ENCODE data around the gene TMEM247.

The TMEM247 gene

DNA sequence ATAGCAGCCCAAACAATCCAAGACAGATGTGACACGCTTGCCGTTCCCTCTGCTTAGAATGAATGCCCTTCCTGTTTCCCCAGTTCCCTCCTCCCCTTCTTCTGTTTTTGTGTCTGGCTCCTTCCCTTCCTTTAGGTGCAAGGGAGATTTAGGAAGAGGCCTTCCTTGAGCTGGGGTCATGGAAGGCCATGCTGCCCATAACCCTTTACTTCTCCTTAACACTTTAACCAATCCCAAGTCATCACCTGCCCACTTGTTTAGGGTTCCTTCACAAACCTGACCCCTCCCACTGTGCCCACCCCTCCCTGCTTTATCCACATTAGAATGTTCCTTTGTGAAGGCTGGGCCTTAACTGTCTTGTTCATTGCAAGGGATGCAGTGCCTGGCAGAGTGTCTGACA is 24.9 kb downstream of the TMEM247 start:
- TF ChIP-seq, protein P1, sequence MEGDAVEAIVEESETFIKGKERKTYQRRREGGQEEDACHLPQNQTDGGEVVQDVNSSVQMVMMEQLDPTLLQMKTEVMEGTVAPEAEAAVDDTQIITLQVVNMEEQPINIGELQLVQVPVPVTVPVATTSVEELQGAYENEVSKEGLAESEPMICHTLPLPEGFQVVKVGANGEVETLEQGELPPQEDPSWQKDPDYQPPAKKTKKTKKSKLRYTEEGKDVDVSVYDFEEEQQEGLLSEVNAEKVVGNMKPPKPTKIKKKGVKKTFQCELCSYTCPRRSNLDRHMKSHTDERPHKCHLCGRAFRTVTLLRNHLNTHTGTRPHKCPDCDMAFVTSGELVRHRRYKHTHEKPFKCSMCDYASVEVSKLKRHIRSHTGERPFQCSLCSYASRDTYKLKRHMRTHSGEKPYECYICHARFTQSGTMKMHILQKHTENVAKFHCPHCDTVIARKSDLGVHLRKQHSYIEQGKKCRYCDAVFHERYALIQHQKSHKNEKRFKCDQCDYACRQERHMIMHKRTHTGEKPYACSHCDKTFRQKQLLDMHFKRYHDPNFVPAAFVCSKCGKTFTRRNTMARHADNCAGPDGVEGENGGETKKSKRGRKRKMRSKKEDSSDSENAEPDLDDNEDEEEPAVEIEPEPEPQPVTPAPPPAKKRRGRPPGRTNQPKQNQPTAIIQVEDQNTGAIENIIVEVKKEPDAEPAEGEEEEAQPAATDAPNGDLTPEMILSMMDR (IDR thresholded peaks at IDR 0.05; ENCODE audit: borderline replicate concordance, control extremely low read depth, extremely low read depth, insufficient read depth, missing control alignments): no peak
- DNase-seq (ENCODE audit: low spot score): no peak
- in situ Hi-C loops (cut with MboI; ENCODE audit: low sequenced_read_pairs, unreplicated experiment): no loop called here

DNA sequence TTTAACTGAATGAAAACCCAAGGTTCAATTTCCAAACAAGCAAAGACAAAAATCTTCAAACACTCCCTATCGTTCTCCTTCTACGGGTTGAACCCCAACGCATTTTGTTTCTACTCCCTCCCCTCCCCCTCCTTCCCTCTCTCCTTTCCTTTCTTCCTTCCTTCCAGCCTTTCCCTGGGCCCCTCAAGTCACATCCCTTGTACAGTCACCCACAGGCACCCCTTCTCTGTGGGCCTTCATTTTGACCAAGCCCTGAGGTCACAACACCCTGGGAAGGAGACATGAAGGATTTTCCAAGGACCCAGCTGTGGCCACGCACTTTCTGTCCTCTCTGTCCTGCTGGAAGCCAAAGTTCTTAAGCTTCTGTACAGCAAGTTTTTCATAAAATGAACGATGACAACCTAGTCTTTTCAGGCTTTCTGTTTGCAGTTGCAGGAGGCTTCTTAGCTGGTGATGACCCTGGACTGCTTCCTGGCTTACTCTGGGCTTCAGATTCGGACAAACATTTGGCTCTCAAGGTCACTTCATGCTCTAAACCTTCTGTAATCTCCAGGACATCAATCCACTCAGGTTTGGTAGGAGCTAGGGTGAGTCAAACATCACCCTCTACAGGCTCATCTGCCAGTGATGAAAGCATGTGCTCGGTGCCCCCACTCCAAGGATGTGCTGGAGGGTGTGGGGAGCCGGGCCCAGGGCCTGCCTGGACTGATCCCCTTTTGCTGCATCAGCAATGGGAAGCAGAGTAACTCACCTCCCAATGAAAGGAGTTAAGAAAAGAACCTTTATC is 25.5 kb downstream of the TMEM247 start:
- in situ Hi-C loops (cut with MboI; ENCODE audit: low sequenced_read_pairs, unreplicated experiment): no loop called here

DNA sequence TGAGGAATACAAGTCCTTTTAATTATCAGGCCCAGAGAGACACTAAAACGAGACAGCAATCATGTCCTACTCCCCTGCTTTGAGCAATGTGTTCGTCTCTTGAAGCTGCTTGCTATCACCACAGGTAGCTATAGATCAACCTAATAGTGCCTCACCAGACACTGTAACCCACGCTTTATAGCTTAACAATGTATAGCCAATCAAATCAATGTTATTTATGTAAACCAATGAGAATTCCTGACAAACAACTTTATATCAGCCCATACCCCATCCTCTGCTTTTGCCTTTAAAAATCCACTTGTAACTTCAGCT is 26.1 kb downstream of the TMEM247 start:
- TF ChIP-seq, protein P1 (IDR thresholded peaks at IDR 0.05; ENCODE audit: borderline replicate concordance, control extremely low read depth, extremely low read depth, insufficient read depth, missing control alignments): no peak
- in situ Hi-C loops (cut with MboI; ENCODE audit: low sequenced_read_pairs, unreplicated experiment): no loop called here
- DNase-seq (ENCODE audit: low spot score): no peak

More for the DNA sequence above, 25.5 kb downstream of the TMEM247 start:
- no peak for DNase-seq (ENCODE audit: low spot score)
- TF ChIP-seq, protein P1 (IDR thresholded peaks at IDR 0.05; ENCODE audit: borderline replicate concordance, control extremely low read depth, extremely low read depth, insufficient read depth, missing control alignments): no peak

DNA sequence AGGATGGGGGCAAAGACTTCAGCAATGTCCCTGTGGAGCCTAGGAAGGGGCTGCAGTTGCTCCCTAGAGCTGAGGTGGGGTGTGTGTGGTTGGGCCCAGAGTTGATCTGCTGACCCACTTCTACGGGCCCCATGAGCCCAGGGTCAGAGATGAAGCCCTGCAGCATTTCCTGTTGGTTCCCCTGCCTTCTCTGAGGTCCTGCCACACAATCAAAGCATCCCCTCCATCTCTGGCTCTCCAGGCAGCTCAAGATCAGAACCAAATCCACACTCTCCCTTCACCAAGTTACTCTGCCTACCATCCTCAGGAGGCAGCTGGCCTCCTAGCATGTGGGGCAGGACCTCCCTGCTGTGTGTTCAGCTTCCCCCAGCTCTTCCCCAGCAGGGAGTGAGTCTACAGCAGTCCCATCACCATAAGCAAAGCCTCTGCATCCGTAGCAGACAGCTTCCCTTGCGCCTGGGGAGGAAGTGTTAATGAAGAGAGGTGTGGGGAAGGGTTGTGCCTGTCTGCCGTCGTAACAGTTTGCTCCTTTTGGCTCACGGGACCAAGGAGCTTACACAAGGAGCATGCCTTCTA is 26.9 kb downstream of the TMEM247 start:
- DNase-seq (ENCODE audit: low spot score): no peak
- in situ Hi-C loops (cut with MboI; ENCODE audit: low sequenced_read_pairs, unreplicated experiment): no loop called here
- TF ChIP-seq, protein P1 (IDR thresholded peaks at IDR 0.05; ENCODE audit: borderline replicate concordance, control extremely low read depth, extremely low read depth, insufficient read depth, missing control alignments): no peak

DNA sequence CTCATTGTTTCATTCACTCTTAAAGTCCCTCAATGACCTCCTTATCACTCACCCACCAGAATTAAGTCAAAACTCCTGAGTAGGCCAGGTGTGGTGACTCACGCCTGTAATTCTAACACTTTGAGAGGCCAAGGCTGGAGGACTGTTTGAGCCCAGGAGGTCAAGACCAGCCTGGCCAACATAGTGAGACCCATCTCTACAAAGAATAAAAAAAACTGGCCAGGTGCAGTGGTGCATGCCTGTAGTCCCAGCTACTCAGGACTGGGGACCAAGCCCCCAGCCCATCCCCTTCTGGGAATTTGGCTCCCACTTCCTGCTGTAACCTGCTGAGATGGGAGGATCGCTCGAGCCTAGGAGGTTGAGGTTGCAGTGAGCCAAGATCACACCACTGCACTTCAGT is 28.9 kb downstream of the TMEM247 start:
- TF ChIP-seq, protein P1 (IDR thresholded peaks at IDR 0.05; ENCODE audit: borderline replicate concordance, control extremely low read depth, extremely low read depth, insufficient read depth, missing control alignments): no peak
- in situ Hi-C loops (cut with MboI; ENCODE audit: low sequenced_read_pairs, unreplicated experiment): no loop called here
- DNase-seq (ENCODE audit: low spot score): no peak

DNA sequence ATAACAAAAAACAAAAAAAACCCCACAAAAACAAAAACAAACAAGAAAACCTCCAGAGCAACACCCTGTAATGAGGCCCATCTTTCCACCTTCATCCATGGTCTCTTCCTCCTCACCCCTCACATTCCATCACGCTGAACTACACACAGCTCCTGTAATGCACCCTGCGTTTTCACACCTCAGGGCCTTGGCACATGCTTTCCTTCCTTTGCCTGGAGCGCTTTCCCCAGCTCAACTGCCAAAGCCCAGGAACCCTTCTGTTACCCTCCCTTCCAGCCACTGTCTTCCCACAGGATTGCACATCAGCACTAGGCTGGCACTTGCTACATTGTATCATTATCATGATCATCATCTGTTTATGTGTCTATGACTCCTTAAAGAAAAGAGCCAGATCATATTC is 29.4 kb downstream of the TMEM247 start:
- in situ Hi-C loops (cut with MboI; ENCODE audit: low sequenced_read_pairs, unreplicated experiment): no loop called here
- no peak for DNase-seq (ENCODE audit: low spot score)
- TF ChIP-seq, protein P1 (IDR thresholded peaks at IDR 0.05; ENCODE audit: borderline replicate concordance, control extremely low read depth, extremely low read depth, insufficient read depth, missing control alignments): no peak
